PC-9 (cell line): ENCODE results near the gene TENM4.

Experiments
- EZH2 ChIP-seq: fragments of 200-600 bp; sonication (generic); IDR thresholded peaks from 2 replicates; pipeline ENCODE4 v1.8.0; 2017; ENCODE audit warnings: antibody characterized with exemption, low read depth
- TF ChIP-seq, protein P1 (sequence below): fragments of 200-600 bp; sonication (generic); conservative IDR thresholded peaks from 2 replicates; pipeline ENCODE4 v1.6.1; 2017; ENCODE audit warnings: mixed run types, antibody characterized with exemption, mild to moderate bottlenecking, moderate library complexity

DNA sequence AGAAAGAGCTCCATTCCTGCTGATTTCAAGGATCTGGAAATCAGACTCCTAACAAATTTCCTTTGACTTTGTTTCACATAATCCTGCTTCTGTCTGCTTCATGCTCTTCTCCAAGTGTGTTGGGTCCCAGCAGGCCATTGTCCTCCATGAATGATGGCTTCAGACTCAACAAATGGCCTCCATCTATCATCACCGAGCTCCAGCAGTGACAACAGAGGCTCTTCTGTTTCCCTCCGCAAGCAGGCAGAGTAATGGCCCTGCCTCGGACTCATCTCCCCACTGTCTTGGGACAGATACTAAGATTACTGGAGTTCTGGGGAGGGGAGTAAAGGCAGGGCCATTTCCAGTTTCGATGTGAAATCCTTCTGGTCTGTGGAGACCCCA is 127.3 kb downstream of the TENM4 start:
- TF ChIP-seq, protein P1, sequence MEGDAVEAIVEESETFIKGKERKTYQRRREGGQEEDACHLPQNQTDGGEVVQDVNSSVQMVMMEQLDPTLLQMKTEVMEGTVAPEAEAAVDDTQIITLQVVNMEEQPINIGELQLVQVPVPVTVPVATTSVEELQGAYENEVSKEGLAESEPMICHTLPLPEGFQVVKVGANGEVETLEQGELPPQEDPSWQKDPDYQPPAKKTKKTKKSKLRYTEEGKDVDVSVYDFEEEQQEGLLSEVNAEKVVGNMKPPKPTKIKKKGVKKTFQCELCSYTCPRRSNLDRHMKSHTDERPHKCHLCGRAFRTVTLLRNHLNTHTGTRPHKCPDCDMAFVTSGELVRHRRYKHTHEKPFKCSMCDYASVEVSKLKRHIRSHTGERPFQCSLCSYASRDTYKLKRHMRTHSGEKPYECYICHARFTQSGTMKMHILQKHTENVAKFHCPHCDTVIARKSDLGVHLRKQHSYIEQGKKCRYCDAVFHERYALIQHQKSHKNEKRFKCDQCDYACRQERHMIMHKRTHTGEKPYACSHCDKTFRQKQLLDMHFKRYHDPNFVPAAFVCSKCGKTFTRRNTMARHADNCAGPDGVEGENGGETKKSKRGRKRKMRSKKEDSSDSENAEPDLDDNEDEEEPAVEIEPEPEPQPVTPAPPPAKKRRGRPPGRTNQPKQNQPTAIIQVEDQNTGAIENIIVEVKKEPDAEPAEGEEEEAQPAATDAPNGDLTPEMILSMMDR, result no peak
- TF ChIP-seq EZH2, result no peak
